ENCODE data around the gene CASK. TPM values are rescaled to one million over a fixed set of nuclear protein-coding genes. Genes with fewer than 3 reads are reported as not detected.

Gene CASK
- total and polyA plus RNA-seq, 2 of the 13 experiments (the other 11 are each of a cell fraction or from before 2014, with no cell fraction given) = 14.5 to 16.0 TPM

GRCh38 chrX:41922431-41923151 is 763 bp downstream of the CASK start (continued):
- 0 out of 2 replicates have a peak, but pooled peaks have one; percentile 8 for TF ChIP-seq NFKB2 (CRISPR knock-in tag; IDR thresholded peaks at IDR 0.05; ENCODE audit: borderline replicate concordance)
- 0 out of 2 replicates have a peak, but pooled peaks have one; percentile 16 for TF ChIP-seq ZIK1 (CRISPR knock-in tag; IDR thresholded peaks at IDR 0.05; ENCODE audit: borderline replicate concordance, low read depth)
- no peak for TF ChIP-seq NR2F1 (CRISPR knock-in tag; IDR thresholded peaks at IDR 0.05)
- TF ChIP-seq FIP1L1 (IDR thresholded peaks at IDR 0.05; ENCODE audit: borderline replicate concordance, insufficient read depth, low read depth, low read length) = no peak
- no peak for TF ChIP-seq ZNF784 (CRISPR knock-in tag; IDR thresholded peaks at IDR 0.05; ENCODE audit: borderline replicate concordance)
- TF ChIP-seq SRSF1 (optimal IDR thresholded peaks at IDR 0.05; ENCODE audit: low read depth, low read length) = peak; percentile 20
- TF ChIP-seq ZSCAN20 (CRISPR knock-in tag; IDR thresholded peaks at IDR 0.05; ENCODE audit: borderline replicate concordance) = no peak
- no peak for TF ChIP-seq CREBL2 (CRISPR knock-in tag; IDR thresholded peaks at IDR 0.05; ENCODE audit: borderline replicate concordance)
- no peak for TF ChIP-seq ZNF101 (CRISPR knock-in tag; IDR thresholded peaks at IDR 0.05; ENCODE audit: borderline replicate concordance, low read depth)
- TF ChIP-seq ZNF496 (CRISPR knock-in tag; IDR thresholded peaks at IDR 0.05; ENCODE audit: insufficient replicate concordance) = no peak
- no peak for TF ChIP-seq BATF2 (CRISPR knock-in tag; IDR thresholded peaks at IDR 0.05)
- no peak for TF ChIP-seq NR0B2 (CRISPR knock-in tag; IDR thresholded peaks at IDR 0.05)
- TF ChIP-seq ZNF33A (CRISPR knock-in tag; IDR thresholded peaks at IDR 0.05; ENCODE audit: borderline replicate concordance) = no peak
- peak; percentile 77 for TF ChIP-seq ZNF777 (CRISPR knock-in tag; IDR thresholded peaks at IDR 0.05)
- TF ChIP-seq CEBPB (IDR thresholded peaks at IDR 0.05; ENCODE audit: borderline replicate concordance, low read depth, low read length) = no peak
- TF ChIP-seq HMGA1 (CRISPR knock-in tag; conservative IDR thresholded peaks at IDR 0.05) = no peak
- TF ChIP-seq KMT2B (CRISPR knock-in tag; IDR thresholded peaks at IDR 0.05) = no peak
- TF ChIP-seq ZNF225 (CRISPR knock-in tag; IDR thresholded peaks at IDR 0.05) = no peak
- no peak for TF ChIP-seq TOPORS (CRISPR knock-in tag; IDR thresholded peaks at IDR 0.05)
- no peak for TF ChIP-seq NCOA1 (CRISPR knock-in tag; IDR thresholded peaks at IDR 0.05)
- TF ChIP-seq MNT (IDR thresholded peaks at IDR 0.05) = no peak
- no peak for TF ChIP-seq ZNF354B (CRISPR knock-in tag; IDR thresholded peaks at IDR 0.05)
- TF ChIP-seq ARNT2 (CRISPR knock-in tag; IDR thresholded peaks at IDR 0.05; ENCODE audit: low read depth) = no peak
- TF ChIP-seq ATF7-NPFF (CRISPR knock-in tag; IDR thresholded peaks at IDR 0.05; ENCODE audit: low read depth) = no peak
- TF ChIP-seq ZSCAN22 (CRISPR knock-in tag; IDR thresholded peaks at IDR 0.05) = no peak
- TF ChIP-seq ZMAT3 (CRISPR knock-in tag; conservative IDR thresholded peaks at IDR 0.05) = no peak
- TF ChIP-seq PHF8 (CRISPR knock-in tag; IDR thresholded peaks at IDR 0.05) = peak; percentile 53; the same call in 1 of the 2 replicates

All from HepG2 (cell line).